Peyer's patch (tissue), 4 donors: ENCODE measurements around the gene FLT4. TPM values are rescaled to one million over a fixed set of nuclear protein-coding genes. Genes with fewer than 3 reads are reported as not detected.
A peak's percentile ranks its signal among the peaks of the same experiment; 100 is the strongest.

Experiments
- DNase-seq, 3 donors: peaks; one replicate each; pipeline ENCODE4 v3.0.0-alpha.2; 2017 to 2019
- H3K27ac ChIP-seq, 4 donors: fragments of 200-600 bp; sonication (generic); one replicate each; pipeline ENCODE4 v1.5.1; 2016 to 2019
- H3K27me3 ChIP-seq, 2 donors: fragments of 200-600 bp; sonication (generic); one replicate each; pipeline ENCODE4 v1.5.1; 2019
- H3K36me3 ChIP-seq, 3 donors: fragments of 200-600 bp; sonication (generic); one replicate each; pipeline ENCODE4 v1.5.1; 2016 to 2019
- H3K4me1 ChIP-seq, 4 donors: fragments of 200-600 bp; sonication (generic); one replicate each; pipeline ENCODE4 v1.5.1; 2016 to 2019
- H3K4me3 ChIP-seq, 4 donors: fragments of 200-600 bp; sonication (generic); 1 replicate in 3 of 4; 2 replicates in 1 of 4; pipeline ENCODE4 v1.5.1; 2016 to 2019; ENCODE audit warnings: mild to moderate bottlenecking in 1 of 4
- H3K9me3 ChIP-seq, 4 donors: fragments of 200-600 bp; sonication (generic); one replicate each; pipeline ENCODE4 v1.5.1; 2016 to 2019; ENCODE audit warnings: mild to moderate bottlenecking in 1 of 4
- CTCF ChIP-seq, 6 experiments: fragments of 450-650 bp in 4 of 6; fragments of 200-600 bp in 2 of 6; sonication (generic) in 1 of 6; IDR thresholded peaks; one replicate each; pipeline ENCODE4 v1.5.1; 2017 to 2019; ENCODE audit warnings: antibody characterized with exemption in 6 of 6, mild to moderate bottlenecking in 3 of 6, moderate library complexity in 1 of 6
- POLR2A ChIP-seq, 2 donors: fragments of 450-650 bp; IDR thresholded peaks; one replicate each; pipeline ENCODE4 v1.5.1; 2017; ENCODE audit warnings: antibody characterized with exemption in 2 of 2, mild to moderate bottlenecking in 2 of 2, moderate library complexity in 2 of 2
- total RNA-seq, 4 donors: library from RNA; depleted of rRNA; stranded (reverse); fragments of >200 nt; gene quantifications; one replicate each; pipeline ENCODE4 v1.1.0, GENCODE V29; 2016

The FLT4 gene
- total RNA-seq, 4 donors from 2014 or later = 3.9 to 17.3 (median 6.1) TPM

- Histone ChIP-seq H3K4me1 (no peaks in the 10 kb centered on the region), H3K27ac (no peak overlapping the region), H3K36me3 (no peaks in the 10 kb centered on the region), H3K9me3 (no peaks in the 10 kb centered on the region), H3K4me3 (no peak overlapping the region), H3K27me3 (no peaks in the 10 kb centered on the region)
- peak in 2 of 3 donors; percentile 35 to 38 for DNase-seq
- TF ChIP-seq POLR2A (IDR thresholded peaks at IDR 0.05) = no peak
- TF ChIP-seq CTCF (IDR thresholded peaks at IDR 0.05) = no peak
Observed at GRCh38 chr5:180601591-180602480, 47.6 kb downstream of the FLT4 start.

- no peaks in the 10 kb centered on the region for H3K36me3 ChIP-seq
- H3K27me3 ChIP-seq = no peaks in the 10 kb centered on the region
- H3K4me3 ChIP-seq = no peak overlapping the region
- H3K9me3 ChIP-seq = no peaks in the 10 kb centered on the region
- no peak overlapping the region for H3K27ac ChIP-seq
- DNase-seq = peak in 2 of 3 donors; percentile 15 to 32
- TF ChIP-seq POLR2A (IDR thresholded peaks at IDR 0.05) (no peak), CTCF (IDR thresholded peaks at IDR 0.05) (no peak)
- H3K4me1 ChIP-seq = no peaks in the 10 kb centered on the region
Observed at GRCh38 chr5:180600554-180601041, 48.8 kb downstream of the FLT4 start.

GRCh38 chr5:180599981-180600553 lies 49.3 kb downstream of the FLT4 start:
- TF ChIP-seq POLR2A (IDR thresholded peaks at IDR 0.05) (no peak), CTCF (IDR thresholded peaks at IDR 0.05) (no peak)
- no peak overlapping the region for H3K27ac ChIP-seq
- no peaks in the 10 kb centered on the region for H3K9me3 ChIP-seq
- H3K4me1 ChIP-seq = no peaks in the 10 kb centered on the region
- peak in 2 of 3 donors; percentile 33 to 34 for DNase-seq
- H3K27me3 ChIP-seq = no peaks in the 10 kb centered on the region
- no peak overlapping the region for H3K4me3 ChIP-seq
- no peaks in the 10 kb centered on the region for H3K36me3 ChIP-seq

- Histone ChIP-seq H3K4me1 (no peaks in the 10 kb centered on the region), H3K27ac (no peak overlapping the region), H3K36me3 (no peaks in the 10 kb centered on the region), H3K9me3 (no peaks in the 10 kb centered on the region), H3K4me3 (no peak overlapping the region), H3K27me3 (no peaks in the 10 kb centered on the region)
- TF ChIP-seq CTCF (IDR thresholded peaks at IDR 0.05) (no peak), POLR2A (IDR thresholded peaks at IDR 0.05) (no peak)
- DNase-seq = peak in 1 of 3 donors; percentile 23
Observed at GRCh38 chr5:180599590-180599914, 49.8 kb downstream of the FLT4 start.

GRCh38 chr5:180598797-180599589 lies 50.4 kb downstream of the FLT4 start:
- Histone ChIP-seq H3K27ac (no peak overlapping the region), H3K27me3 (no peaks in the 10 kb centered on the region), H3K36me3 (no peaks in the 10 kb centered on the region), H3K4me1 (no peaks in the 10 kb centered on the region), H3K4me3 (no peak overlapping the region), H3K9me3 (no peaks in the 10 kb centered on the region)
- TF ChIP-seq CTCF (IDR thresholded peaks at IDR 0.05) (no peak), POLR2A (IDR thresholded peaks at IDR 0.05) (no peak)
- peak in 2 of 3 donors; percentile 10 to 22 for DNase-seq
